Hippocampal formation (tissue), 2 donors: ENCODE measurements around the gene TYRP1.
"Not testable (repeated sequence)": the region's sequence is repeated elsewhere in the genome, so short reads cannot be mapped to it uniquely, and the experiment has no call there.

ENCODE experiments used
- DNase-seq, 2 donors: peaks; one replicate each; lab custom pipeline; 2025; lab: John Stamatoyannopoulos, UW

TYRP1 gene, protein sequence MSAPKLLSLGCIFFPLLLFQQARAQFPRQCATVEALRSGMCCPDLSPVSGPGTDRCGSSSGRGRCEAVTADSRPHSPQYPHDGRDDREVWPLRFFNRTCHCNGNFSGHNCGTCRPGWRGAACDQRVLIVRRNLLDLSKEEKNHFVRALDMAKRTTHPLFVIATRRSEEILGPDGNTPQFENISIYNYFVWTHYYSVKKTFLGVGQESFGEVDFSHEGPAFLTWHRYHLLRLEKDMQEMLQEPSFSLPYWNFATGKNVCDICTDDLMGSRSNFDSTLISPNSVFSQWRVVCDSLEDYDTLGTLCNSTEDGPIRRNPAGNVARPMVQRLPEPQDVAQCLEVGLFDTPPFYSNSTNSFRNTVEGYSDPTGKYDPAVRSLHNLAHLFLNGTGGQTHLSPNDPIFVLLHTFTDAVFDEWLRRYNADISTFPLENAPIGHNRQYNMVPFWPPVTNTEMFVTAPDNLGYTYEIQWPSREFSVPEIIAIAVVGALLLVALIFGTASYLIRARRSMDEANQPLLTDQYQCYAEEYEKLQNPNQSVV

DNA sequence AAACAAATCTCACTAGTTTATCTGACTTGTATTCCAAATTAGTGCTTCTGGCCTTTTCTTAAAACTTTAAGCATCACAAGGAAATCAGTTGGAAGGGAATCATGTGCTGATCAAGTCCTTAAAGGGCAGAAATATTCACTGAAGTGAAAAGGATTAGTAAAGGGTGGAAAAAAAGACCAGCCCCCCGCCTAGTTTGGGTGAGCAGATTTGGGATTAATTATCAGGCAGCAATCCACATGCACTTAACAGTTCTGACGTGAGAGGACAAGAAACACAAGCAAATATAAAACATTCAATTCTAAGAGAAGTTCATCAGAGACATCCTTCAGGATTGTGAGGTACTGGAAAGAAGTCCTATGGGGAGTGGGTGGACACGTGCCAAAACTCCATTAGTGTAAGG, at the start of gene TYRP1:
Gene TYRP1, plus strand, starts transcription at position 245 of the 400 bp plus-strand sequence. CDS start 612 bp downstream, outside the sequence.
- no peak for DNase-seq

DNA sequence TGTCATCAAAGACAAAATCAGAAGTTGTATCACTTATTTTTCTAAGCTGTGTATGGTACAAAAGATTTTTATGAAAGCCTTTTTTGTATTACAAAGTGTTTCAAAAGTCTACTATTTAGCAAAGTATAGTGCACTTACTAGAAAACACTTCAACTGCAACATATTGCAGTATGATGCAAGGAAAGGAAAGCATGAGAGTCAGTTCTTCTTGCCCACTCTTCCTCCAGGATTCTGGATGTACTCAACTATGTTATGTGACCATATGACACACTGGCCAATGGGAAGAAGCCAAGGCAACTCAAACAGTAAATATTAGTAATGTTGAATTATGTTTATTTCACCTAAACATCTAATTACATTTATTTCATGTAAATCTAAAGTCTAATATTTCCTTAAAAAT, 49.5 kb upstream of the TYRP1 start:
- DNase-seq = no peak

DNA sequence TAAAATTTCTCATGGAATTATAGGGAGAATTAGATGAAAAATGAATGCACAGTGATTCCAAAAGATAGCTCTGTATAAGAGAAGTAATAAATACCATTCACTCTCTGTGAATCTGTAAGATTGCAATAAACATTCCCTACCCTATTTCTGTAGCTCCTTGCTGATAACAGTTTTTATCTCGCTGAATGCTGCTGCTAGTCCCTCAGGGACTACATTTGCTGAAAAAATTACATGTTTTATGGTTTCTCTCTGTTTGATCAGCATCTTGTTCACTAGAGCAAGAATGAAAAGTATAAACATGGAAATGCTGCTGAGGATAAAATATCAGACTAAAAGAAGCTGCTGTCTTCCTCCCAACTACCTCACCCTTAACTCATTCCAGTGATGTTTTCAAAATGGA, 44.3 kb upstream of the TYRP1 start:
- DNase-seq = no peak

DNA sequence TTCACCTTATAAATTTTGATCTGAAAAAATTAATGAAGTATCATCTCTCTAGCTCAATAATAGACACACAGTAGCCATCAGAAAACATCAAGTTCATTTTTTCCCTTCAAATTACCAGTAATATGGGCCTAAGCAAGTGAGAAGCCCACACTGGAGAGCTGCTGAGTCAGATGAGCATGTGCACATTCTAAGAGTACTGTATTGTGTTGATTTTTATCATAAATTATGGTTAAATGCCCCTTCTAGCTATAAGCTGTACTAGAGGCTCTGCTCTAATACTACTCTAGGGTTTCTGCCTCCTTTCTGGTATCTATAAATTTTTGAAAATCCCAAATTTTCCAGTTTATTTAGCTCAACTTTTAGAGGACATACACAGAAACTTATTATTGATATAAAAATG, 42.1 kb upstream of the TYRP1 start:
- DNase-seq = no peak

DNA sequence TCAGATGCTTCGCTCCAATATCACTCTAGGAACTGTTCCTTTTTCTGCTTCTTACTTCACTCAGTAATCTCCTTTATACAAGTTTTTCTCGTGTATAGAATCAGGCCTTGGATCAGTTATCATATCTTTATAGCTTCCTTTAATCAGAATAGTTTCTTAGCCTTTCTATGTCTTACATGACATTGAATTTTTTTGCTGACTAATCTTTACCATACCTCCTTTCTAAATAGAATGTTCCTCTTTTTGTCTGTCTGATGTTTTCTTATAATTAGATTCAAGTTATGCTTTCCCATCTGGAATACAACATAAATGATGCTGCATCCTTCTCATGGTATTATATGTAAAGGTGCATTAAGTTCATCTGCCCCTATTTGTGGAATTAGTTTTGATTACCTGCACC, 40.2 kb upstream of the TYRP1 start:
- no peak for DNase-seq

DNA sequence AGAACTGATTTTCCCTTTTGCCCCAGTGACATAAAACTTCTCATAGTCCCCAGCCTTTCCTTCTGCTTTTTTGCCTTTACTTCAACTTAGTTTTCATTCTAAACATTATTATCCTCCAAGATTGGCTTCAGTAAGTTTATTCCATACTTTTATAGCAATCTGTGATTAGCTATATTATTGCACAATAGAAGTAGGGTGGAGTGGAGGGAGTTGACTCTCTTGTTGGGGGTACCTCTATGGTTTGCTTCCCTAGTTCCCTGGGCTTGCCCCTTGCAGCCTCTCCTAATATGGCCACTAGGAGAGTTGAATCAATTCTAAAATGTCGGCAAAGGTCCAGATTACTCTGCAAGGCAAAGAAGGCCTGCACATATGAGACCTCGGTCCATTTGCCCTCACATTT, 36.4 kb upstream of the TYRP1 start:
- no peak for DNase-seq

DNA sequence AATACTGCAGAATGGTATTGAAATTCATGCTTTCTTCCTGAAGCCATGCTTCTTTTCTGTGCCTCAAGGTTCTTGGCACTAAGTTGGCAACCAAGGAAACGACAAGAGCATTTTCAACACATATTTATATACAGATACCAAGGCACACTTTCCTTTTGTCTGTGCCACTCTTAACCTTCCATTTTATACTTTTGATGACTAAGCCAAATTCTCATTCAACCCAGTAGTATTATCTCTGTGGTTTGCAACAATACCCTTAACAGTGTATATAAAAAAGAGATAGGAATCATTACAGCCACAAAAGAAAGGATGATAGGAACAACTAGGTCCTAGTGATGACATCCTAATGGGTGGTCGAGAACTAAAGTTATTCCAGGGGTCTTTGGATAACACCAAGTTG, 36.0 kb upstream of the TYRP1 start:
- DNase-seq = no peak

DNA sequence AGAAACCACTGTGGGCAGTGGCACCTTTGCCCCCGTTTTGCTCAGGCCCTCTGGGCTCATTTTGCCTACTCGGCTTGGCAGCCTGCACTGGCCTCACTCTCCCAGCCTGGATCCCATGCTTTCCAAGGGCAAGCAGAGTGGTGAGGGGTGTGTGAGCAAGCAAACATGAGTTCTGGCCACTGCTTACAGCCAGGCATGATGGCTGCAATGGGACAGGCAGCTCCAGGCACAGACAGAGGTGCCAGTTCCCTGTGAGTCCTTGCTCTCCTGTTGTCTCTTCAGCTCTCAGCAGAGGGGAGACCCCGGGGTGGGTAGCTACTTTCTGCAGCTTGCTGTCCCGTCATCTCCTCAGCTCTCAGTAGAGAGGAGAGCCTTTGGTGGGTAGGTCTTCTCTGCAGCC, 35.2 kb upstream of the TYRP1 start:
- no peak for DNase-seq

DNA sequence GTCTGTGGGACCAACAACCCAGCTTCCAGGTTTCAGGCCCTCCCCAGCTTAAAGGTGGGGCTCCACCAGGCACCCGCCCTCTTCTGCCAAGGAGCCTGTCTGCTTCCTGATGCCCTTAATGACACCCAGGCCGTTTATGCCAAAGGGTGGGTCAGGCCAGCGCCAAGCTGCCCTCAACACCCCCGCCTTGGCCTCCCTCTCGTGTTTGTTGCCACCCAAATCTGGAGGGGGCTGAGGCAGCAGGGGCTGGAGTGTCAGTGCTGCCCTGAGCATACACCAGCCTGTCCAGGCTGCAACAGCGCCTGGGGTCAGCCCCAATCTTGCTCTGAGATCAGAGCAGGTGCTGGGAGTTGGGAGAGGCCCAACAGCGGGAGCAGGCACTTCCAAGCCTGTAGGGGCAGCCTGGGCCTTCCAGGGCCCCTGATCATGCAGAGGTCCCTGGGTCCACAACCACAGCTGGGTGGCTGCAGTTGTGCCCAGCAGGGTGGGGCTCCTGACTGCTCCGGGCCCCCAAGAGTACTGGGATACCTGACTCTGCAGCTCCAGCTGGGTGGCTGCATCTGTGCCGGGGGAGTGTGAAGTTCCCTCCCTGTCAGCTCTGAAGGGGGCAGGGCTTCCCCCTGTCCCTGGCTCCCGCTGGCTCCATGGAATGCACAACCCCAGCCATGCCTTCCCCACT, 34.5 kb upstream of the TYRP1 start:
- DNase-seq = no peak

DNA sequence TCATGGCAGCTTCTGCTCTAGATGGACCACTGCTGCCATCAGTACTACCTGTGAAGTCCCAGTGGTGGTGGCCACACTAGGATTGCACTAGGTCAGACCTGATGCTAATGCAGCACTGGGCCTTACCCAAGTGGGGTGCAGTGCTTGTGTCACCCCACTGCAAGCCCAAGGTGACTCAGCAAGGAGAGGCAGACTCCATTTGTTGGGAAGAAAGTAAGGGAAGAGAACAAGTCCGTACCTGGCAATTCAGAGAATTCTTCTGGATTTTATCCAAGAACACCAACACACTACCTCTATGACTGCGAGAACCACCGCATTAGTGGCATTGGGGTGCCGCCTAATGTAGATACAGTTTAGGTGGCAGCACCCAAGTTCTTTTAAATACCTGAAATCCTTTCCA, 34.0 kb upstream of the TYRP1 start:
- DNase-seq = no peak

DNA sequence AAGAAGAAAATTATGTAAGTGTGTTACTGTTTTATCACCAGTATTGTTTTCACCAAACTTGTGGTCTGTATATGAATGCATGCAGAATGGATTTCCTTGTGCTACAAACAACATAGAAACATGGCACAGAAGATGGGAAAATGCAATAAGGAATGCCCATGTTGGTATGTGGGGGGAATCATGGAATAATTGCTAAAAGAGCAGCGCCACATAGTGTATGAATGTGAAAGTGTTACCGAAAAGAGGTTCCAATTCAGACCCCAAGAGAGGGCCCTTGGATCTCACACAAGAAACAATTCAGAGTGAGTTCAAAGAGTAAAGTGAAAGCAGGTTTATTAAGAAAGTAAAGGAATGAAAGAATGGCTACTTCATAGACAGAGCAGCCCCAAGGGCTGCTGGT, 26.4 kb upstream of the TYRP1 start:
- no peak for DNase-seq

DNA sequence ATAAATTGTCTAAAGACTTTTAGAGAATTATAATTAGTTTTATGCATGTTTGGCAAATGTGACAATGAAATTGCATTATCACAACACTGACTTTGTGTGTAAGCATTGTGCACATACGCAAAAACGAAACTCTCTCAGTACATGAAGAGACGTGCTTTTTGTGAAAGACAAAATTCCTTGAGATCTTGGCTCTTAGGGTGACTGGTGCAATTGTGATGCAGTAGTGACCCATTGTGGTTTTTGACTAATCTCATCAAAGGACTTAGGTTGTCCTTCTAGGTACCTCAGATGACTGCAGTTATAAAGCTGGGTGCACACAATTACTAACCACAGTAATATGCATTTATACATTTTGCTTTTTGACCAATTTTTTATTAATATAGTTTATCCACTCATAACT, 25.3 kb upstream of the TYRP1 start:
- no peak for DNase-seq

DNA sequence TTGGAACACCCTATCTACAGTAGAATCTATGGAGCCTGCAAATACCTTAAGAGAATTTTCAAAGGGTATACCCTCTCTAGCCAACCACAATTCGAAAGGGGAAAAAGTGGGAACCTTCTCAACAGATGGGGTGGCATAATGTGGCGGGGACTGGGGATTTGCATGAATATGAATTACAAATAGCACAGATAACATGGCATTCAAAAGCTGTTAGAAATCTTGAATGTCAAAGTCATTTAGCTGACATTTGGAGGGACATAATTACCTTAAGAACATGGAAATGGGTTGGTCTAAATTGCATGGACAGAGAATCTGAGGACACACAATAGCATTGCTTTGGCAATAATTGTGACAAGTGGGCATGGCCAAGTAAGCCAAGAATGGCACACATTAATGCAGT, 23.2 kb upstream of the TYRP1 start:
- DNase-seq = no peak

DNA sequence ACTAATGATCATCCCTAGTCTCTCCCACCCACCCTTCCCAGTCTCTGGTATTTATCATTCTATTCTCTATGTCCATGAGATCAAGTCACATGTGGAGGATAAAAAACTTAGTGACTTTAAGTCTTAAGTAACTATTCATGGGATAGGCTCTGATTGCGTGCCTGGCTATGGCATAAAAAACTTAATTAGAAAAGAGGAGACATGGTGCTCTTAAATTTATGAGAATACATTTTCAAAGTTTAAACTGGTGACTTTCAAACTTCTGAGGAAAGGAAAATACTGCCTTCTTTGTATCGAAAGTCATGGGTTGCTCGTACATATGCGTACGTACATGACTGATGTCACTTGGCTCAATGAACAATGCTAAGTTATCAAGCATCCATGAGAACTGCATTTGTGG, 18.2 kb upstream of the TYRP1 start:
- DNase-seq = no peak

DNA sequence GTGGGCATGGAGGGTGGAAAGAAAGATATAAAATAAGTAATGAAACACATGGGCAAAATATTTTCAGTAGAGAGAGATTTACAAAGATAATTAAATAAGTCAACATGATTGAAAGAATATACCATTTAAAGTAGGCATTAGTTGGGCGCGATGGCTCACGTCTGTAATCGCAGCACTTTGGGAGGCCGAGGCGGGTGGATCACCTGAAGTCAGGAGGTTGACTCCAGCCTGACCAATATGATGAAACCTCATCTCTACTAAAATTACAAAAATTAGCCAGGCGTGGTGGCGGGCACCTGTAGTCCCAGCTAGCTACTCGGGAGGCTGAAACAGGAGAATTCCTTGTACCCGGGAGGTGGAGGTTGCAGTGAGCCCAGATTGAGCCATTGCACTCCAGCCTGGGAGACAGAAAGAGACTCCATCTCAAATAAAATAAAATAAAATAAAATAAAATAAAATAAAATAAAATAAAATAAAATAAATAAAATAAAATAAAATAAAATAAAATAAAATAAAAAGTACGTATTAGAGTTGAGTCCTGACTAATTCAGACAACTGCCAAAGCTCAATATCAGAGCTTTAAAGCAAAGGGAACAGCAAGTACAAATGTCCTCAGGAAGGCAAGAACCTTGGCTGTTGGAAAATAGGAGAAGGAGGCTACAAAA, 15.6 kb upstream of the TYRP1 start:
- DNase-seq = not testable (repeated sequence)

DNA sequence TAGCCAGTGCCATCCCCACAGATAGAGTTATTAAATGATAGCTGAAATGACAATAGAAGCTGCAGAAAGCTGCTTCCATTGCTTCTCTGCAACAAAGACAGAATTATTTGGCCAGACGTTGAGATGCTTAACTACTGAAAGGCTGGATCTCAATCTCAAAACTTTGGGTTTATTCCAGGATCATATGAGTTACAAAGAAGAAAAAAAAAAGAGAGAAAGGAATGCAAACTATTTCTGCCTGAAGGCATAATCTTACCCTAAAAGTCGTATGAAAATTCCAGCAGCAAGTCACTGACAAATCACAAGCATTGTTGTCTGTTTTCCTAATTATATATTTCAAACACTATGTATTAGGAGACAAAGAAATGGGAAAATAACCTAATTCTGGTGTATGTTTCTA, 12.8 kb upstream of the TYRP1 start:
- no peak for DNase-seq

DNA sequence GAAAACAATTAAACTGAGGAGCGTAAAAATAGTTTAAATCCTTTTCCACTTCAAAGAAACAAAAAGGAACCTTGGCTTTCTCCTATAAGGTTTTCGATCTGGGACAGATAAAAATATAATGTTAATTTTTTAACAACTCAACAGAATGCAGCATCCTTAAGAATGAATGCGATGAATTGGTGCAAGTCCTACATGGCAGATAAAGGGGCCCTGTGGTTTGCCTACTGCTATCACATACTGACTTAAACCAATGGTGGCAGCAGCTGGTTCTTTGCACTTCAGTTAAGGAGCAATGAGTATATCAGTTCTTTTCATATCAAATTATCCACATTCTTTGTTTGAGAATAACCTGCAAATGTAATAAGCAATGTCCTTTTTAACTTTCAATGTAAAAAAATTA, 12.4 kb upstream of the TYRP1 start:
- DNase-seq = no peak

DNA sequence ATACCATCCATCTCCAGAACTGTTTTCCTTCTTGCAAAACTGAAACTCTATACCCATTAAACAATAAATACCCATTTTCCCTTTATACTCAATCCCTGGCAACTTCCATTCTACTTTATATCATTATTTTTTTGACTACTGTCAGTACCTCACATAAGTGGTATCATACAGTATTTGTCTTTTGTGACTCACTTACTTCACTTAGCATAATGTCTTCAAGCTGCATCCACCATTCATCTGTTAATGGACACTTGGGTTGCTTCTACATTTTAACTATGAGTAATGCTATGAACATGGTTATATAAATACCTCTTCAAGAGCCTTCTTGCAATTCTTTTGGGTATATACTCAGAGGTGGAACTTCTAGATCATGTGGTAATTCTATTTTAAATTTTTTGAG, 11.6 kb upstream of the TYRP1 start:
- no peak for DNase-seq

DNA sequence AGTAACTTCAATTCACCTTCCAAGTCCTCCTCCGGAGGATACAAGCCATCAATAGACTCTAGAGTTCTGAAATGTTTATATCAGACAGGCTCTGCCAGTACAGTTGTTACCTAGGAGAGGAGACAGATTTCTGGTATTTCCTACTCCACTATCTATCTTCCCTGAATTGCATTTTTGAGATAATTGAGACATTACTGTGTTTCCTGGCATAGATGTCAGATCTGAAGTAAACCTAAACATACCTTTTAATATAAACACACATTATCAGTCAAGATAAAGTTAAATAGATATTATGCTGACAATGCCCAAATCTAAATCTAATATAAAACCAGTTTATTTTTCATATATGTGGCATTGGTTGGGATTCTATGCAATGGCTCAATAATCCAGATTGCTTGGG, 8.2 kb upstream of the TYRP1 start:
- no peak for DNase-seq

DNA sequence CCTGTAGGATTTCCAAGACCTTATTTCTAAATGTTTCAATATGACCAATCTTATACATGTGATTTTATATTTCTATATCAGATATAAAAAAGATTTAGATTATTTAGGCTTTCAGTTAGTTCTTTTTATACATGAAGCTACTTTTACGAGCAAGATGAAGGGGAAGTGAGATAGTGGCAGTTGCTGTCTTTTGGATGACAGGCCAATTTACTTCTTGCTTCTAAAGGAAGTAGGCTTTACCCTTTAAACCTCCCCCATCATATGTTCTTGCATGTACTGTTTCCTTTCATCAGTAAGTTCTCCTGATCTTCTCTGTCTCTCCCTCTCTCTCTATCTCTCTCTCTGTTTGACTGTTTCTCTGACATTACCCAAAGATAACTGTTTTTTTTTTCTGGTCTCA, 4.0 kb upstream of the TYRP1 start:
- no peak for DNase-seq

DNA sequence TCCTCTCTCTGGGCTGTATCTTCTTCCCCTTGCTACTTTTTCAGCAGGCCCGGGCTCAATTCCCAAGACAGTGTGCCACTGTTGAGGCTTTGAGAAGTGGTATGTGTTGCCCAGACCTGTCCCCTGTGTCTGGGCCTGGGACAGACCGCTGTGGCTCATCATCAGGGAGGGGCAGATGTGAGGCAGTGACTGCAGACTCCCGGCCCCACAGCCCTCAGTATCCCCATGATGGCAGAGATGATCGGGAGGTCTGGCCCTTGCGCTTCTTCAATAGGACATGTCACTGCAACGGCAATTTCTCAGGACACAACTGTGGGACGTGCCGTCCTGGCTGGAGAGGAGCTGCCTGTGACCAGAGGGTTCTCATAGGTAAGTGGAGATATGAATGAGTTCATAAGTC, 828 bp downstream of the TYRP1 start:
- DNase-seq = no peak

DNA sequence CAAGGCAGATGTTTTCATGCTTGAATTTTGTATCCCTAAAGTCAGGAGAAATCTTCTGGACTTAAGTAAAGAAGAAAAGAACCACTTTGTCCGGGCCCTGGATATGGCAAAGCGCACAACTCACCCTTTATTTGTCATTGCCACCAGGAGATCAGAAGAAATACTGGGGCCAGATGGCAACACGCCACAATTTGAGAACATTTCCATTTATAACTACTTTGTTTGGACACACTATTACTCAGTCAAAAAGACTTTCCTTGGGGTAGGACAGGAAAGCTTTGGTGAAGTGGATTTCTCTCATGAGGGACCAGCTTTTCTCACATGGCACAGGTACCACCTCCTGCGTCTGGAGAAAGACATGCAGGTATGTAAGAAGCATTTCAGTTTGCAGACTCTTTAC, 2.3 kb downstream of the TYRP1 start:
- DNase-seq = no peak
